HG03108 (cell line): Measurements from ENCODE around the gene IL10RB.
"Not testable (repeated sequence)": the region's sequence is repeated elsewhere in the genome, so short reads cannot be mapped to it uniquely, and the experiment has no call there.

Experiments
- ATAC-seq: cut with Tn5 transposase; IDR thresholded peaks from one replicate; pipeline ENCODE4 v1.9.1; 2021; ENCODE audit warnings: moderate library complexity; ENCODE audit not compliant: unreplicated experiment

Gene IL10RB

DNA sequence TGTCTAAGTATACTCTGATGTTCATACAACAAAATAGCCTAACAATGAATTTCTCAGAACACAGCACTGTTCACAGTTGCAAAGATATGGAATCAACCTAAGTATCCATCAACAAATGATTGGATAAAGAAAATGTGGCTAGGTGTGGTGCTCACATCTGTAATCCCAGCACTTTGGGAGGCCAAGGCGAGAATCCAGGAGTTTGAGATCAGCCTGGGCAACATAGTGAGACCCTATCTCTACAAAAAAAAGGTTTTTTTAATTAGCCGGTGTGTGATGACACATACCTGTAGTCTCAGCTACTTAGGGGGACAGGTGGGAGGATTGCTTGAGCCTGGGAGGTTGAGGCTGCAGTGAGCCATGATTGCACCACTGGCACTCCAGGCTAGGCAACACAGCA, 25.8 kb upstream of the IL10RB start:
- ATAC-seq: no peak

DNA sequence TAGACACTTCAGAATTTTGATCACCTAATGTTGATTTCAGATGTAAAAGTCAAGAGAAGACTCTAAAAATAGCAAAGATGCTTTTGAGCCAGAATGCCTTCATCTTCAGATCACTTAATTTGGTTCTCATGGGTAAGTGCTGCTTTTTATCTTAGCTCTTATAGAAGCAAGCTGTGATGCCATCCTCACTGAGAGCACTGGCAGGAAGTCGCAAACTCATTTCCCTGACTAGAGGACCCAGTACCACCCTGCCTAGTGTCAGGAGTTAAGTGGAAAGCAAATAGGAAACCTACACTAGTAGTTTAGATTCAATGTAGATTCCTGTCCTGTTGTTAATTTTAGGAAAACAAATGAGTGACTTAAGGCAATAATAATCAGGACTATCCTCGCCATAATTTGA, 24.3 kb upstream of the IL10RB start:
- no peak for ATAC-seq

DNA sequence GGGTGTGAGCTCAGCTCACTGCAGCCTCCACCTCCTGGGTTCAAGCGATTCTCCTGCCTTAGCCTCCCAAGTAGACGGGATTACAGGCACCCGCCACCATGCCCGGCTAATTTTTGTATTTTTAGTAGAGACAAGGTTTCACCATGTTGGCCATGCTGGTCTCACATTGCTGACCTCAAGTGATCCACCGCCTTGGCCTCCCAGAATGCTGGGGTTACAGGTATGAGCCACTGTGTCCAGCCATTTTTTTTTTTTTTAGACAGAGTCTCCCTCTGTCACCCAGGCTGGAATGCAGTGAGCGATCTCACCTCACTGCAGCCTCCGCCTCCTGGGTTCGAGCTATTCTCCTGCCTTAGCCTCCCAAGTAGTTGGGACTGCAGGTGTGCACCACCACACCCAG, 23.3 kb upstream of the IL10RB start:
- ATAC-seq: not testable (repeated sequence)

DNA sequence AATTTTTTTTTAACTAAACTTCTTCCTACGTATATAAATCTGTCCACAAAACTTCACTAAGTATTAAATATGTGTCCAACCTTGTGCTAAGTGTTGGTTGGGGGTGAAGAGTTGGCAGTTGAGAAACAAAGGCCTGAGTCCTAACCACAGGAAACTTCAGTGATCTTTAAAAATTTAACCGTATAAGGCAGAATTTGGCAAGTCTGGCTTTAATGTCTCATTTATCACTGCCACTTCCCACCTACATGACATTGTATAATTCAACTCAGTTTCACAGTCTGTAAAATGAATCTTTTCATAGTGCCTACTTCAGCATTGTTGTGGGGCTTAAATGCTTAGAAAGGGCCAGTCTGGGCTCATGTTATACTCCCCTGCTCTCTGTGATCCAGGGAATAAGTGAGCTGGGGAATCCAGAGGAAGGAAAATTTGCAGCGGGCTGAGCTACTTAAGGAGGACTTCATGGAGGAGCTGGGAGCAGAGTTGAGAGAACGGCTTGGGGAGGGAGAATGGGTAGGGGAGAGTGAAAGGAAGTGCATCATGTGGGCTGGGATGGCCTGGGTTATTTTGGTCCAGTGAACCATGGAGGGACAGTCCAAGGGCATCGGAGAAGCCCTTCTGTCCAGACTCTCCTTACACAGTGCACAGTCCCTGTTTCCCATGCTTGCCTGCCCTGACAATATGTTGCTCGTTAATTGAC, 21.9 kb upstream of the IL10RB start:
- no peak for ATAC-seq

DNA sequence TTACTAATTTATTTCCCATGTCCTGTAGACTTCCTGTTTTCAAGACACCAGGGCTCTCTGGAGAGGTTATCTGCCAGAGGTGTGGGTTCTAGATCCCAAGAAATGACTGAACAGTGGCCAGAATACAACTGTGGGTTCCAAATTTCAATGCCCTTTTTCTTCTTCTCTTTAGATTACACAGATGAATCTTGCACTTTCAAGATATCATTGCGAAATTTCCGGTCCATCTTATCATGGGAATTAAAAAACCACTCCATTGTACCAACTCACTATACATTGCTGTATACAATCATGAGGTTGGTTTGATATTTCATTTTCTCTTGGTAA, 21.4 kb upstream of the IL10RB start:
- no peak for ATAC-seq

DNA sequence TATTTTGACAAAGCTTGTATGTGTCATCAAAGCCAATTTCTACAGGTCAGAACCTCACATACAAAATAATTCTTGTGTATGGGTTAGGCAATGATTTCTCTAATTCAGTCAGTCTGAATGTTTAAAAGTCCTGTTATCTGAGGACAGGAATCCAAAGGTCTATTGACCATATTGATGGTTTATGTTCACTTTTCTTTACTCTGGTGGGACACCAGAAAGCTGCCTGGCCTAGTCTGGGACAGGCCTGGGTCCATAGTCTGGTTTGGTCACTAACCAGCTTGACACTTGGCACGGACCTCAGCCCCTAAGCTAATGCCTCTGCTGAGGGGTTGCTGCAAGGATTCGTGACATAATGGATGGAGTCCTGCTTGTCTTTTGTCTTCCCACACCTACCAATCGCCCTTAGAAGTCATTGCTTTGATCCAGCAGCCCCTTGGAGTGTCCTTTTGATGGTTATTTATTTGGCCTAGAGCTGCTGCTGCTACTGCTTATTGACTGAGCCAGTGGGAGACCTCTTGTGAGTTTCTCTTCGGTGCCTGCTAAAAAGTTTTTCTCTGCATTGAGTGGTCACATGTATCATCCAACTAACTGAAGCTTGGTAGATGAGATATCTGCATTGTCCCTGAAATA, 20.8 kb upstream of the IL10RB start:
- ATAC-seq: no peak

DNA sequence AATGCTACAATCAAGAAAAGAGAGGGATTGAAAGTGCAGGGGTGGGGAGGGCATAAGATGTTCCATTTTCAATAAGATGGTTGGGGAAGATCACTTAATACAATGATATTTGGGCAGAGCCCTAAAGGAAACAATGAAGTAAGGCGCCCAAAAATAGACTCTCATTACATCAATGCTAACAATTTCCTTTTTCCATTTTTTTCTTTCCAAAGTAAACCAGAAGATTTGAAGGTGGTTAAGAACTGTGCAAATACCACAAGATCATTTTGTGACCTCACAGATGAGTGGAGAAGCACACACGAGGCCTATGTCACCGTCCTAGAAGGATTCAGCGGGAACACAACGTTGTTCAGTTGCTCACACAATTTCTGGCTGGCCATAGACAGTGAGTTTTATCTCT, 19.7 kb upstream of the IL10RB start:
- ATAC-seq: no peak

DNA sequence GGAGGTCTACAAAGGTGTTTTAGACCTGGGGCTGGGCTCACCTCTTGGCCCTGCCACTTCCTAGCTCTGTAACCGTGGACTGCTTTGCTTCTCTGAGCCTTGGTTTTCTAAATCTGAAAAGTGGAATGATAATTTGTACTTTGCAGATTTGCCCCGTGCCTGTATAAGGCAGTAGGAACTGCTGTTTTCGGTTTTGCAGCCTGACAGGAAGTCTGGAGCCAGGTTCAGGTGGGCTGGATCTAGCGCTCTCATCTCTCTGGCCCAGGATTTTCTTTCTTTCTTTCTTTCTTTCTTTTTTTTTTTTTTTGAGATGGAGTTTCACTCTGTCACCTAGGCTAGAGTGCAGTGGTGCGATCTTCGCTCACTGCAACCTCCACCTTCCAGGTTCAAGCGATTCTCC, 19.2 kb upstream of the IL10RB start:
- no peak for ATAC-seq

DNA sequence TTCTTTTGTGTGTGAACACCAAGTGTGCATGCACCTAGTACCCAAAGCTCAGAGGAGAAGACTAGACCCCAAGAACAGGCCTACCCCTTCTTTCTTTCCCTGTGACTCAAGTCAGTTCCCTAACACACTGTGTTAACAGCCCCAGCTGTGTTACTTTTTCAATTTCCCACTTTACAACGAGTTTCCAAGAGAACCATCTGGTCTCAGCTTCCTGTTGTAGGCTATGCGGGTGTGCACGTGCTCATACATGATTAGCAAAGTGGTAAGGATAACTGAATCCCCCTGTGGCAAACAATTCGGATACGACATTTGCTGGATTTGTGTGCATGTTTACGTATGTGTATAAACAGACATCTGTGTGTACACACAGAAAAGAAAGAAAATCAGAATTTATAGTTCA, 18.6 kb upstream of the IL10RB start:
- ATAC-seq: no peak

DNA sequence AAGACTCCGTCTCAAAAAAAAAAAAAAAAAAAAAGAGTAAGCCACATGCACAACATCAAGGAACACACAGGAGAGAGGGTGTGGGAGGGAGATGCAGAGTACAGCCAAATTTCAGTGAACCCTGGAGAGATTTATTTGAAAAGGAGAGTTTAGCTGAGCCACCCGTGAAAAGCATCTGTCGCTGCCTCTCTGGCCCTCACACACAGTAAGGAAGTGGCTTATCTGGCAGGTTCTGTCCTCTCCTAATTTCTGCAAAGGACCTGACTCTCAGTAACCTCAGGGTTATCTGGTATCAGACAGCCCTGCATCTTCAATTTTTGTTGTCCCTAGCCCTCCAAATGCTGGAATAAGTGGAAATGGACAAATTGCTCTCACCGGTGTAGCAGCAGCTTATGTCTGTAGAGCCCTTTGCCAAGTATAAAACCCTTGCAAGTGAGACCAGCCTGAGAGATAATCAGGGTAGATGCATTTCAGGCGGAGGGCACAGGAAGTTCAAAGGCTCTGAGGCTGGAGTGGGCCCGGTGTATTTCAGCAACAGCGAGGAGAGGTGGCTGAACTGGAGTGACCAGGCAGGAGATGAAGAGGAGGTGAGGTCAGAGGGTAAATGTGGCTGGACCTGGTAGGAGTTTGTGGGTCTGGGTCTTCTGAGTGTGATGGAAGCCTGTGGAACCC, 16.7 kb upstream of the IL10RB start:
- no peak for ATAC-seq

DNA sequence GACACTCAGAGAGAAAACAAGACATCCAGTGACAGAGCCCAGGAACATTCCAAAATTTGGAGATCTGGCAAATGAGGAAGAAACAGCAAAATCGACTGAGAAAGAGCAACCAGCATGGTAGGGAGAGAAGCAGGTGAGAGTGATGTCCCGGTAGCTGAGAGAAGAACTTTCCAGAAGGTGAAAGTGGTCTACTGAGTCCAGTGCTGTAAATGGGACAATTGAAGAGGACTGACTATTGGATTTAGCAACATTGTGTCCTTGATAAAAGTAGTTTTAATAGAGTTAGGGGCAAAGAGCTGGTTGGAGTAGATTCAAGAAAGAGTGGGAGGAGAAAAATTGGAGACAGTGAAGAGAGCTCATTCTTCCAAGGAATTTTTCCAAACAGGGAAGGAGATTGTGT, 15.0 kb upstream of the IL10RB start:
- no peak for ATAC-seq

DNA sequence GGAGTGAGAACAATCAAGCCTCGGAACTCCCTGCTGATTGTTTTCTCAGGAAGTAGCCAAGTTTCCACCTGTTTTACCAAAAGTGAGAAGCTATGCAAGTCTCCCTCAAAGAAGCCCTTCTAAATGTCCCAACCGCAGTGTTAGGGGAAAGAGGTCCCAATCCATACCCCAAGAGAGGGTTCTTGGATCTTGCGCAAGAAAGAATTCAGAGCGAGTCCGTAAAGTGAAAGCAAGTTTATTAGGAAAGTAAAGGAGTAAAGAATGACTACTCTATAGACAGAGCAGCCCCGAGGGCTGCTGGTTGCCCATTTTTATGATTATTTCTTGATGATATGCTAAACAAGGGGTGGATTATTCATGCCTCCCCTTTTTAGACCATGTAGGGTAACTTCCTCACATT, 12.8 kb upstream of the IL10RB start:
- ATAC-seq: not testable (repeated sequence)

DNA sequence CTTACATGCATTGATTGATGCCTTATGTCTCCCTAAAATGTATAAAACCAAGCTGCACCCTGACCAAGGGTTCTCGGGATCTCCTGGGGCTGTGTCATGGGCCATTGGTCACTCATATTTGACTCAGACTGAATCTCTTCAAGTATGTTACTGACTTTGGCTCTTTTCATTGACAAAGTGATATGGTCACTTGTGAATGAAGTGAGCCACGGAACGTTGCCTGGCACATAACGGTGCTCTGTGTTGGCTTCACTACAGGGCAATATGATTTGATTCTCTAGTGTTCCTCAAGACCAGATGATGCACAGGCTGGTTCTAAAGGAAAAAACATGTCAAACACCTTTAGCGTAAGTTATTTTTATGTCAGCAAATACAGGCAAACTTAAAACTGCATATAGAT, 11.4 kb upstream of the IL10RB start:
- no peak for ATAC-seq

DNA sequence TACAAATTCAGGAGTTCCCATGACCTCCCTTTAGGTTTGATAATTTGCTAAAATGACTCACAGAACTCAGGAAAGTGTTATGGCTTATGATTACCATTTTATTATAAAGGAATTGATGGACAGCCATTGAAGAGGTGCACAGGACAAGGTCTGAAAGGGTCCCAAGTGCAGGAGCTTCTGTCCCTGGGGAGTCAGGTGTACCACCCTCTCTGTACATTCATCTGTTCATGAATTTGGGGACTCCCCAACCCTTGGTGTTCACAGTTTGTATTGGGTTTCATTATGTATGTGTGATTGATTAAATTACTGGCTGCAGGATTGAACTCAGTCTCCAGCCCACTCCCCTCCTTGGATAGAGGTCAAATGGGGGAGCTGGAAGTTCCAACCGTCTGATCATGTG, 10.8 kb upstream of the IL10RB start:
- no peak for ATAC-seq

DNA sequence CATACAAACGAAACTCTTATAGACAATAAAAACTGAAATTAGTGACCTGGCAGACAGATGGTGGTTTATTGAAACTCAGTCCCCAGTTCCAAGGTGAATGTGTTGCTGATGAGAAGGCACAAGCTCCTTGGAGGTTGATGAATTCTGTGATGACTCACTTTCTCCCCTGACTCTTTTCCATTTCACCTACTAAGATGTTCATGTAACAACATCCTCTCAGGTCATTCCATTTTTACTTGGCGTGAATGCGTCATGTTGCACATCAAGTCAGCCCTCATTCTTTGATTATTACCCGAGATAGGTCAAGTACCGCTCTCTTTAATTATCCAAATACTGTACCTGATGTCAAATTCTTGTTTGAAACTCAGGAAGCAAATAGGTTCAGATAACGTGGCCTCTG, 10.1 kb upstream of the IL10RB start:
- ATAC-seq: no peak

DNA sequence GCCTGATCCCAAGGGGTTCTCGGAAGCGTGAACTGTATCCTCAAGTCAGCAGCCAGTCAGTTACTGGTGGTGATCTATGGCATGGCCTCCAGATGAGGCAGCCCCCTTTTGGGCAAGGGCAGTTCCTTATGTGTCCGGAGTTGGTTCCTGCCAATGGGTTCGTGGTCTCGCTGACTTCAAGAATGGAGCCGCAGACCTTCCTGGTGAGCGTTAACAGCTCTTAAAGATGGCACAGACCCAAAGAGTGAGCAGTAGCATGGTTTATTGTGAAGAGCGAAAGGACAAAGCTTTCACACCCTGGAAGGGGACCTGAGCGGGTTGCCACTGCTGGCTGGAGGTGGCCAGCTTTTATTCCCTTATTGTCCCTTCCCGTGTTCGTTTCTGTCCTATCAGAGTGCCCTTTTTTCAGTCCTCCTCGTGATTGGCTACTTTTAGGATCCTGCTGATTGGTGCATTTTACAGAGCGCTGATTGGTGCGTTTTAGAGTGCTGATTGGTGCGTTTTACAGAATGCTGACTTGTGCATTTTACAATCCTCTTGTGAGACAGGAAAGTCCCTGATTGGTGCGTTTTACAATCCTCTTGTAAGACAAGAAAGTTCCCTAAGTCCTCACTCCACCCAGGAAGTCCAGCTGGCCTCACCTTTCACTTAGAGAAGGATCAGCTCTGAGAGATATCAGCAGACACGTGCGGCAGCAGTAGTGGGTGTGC, 8.9 kb upstream of the IL10RB start:
- no peak for ATAC-seq

DNA sequence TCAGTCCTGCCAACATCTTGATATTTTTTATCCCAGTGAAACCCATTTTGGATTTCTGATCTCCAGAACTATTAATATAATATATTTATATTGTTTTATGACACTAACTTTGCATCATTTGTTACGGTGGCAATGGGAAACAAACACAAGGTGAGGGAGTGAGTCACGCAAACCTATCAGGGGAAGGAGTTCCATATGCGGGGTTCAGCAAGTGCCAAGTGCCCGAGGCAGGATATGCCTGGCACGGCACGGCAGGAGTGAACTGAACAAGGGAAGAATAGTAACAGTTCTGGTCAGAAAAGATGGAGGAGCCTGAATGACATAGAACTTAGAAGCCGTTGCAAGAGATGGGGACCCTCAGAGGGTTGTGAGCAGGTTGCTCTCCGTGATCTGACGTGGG, 7.7 kb upstream of the IL10RB start:
- ATAC-seq: no peak

DNA sequence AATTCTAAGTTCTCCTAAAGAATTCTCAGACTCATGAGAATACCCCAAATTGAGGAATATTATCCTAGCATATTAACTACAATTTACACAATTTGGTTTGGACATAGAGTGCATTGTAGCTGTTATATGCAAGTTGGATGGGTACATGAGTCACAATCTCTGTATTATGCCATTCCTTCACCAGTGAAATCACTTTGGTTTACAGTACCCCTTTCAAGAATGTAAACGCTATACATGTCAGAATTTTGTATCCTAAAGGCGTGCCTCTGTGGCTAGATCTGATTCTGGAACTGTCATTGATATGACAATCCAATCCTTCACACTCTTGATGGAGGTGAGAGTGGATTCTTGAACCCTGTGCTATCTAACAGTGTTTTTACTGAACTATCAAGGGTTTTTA, 6.7 kb upstream of the IL10RB start:
- no peak for ATAC-seq

DNA sequence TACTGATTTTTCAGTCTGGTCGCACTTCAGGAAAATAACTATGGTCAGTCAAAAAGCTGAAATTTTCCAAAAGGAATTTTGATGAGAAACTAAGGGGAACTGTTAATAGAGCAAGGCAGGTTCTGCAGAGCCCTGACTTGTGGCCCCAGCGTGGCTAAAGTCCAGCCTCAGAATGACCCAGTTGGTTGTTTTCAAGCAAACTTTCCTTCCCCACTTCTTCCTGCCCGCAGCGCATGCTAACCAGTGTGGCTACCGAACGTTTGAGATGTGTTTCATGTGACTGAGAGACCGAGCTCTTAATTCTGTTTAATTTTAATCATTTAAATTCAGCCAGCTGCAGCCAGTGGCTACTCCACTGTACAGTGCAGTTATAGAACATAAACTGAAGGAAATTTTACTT, 6.2 kb upstream of the IL10RB start:
- no peak for ATAC-seq

DNA sequence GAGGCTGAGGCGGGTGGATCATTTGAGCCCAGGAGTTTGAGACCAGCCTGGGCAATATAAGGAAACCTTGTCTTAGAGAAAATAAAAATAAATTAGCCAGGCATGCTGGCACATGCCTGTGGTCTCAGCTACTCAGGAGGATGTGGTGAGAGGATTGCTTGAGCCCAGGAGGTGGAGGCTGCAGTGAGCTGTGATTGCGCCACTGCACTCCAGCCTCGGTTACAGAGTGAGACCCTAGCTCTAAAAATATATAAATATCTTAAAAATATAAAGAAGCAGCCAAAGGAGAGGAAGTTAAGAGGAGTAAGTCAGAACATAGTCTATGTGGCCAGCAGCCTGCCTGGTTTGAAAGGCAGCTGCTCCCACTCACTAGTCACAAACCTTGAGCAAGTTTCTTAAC, 4.5 kb upstream of the IL10RB start:
- no peak for ATAC-seq

DNA sequence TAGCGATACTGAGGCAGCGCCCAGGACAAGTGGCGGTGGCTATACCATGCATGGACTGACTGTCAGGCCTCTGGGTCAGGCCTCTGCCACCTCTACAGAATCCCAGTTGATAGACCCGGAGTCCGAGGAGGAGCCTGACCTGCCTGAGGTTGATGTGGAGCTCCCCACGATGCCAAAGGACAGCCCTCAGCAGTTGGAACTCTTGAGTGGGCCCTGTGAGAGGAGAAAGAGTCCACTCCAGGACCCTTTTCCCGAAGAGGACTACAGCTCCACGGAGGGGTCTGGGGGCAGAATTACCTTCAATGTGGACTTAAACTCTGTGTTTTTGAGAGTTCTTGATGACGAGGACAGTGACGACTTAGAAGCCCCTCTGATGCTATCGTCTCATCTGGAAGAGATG, 3.2 kb upstream of the IL10RB start:
- ATAC-seq: no peak

DNA sequence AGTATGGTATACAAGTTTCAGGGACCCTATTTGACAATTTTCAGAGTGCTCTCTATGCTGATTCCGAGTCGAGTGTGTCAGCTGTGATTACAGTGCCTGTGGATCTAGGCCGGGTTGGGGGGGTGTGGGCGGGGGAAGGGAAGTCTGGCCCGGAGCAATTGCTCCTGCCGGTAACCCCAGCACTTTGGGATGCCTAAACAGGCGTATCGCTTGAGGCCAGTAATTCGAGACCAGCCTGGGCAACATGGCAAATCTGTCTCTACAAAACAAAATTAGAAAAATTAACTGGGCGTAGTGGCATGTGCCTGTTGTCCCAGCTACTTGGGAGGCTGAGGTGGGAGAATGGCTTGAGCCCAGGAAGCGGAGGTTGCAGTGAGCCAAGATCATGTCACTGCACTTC, 1.6 kb upstream of the IL10RB start:
- ATAC-seq: no peak
